ENCODE data around the gene OR2AG2. TPM values are rescaled to one million over a fixed set of nuclear protein-coding genes. Genes with fewer than 3 reads are reported as not detected.

Gene OR2AG2
- polyA plus RNA-seq, 1 donor from 2014 or later = not detected

- TF ChIP-seq EZH2 (IDR thresholded peaks at IDR 0.05; ENCODE audit: borderline replicate concordance, insufficient read depth, low read length, poor library complexity, severe bottlenecking) = no peak
- TF ChIP-seq EP300 (conservative IDR thresholded peaks at IDR 0.05; ENCODE audit: poor library complexity, severe bottlenecking) = no peak
- TF ChIP-seq SMC3 (conservative IDR thresholded peaks at IDR 0.05; ENCODE audit: poor library complexity) = no peak
- TF ChIP-seq POLR2AphosphoS5 (IDR thresholded peaks at IDR 0.05) = no peak
- no peak for TF ChIP-seq CTCF (IDR thresholded peaks at IDR 0.05; ENCODE audit: poor library complexity, severe bottlenecking)
- TF ChIP-seq TAF1 (IDR thresholded peaks at IDR 0.05; ENCODE audit: low read depth) = no peak
- TF ChIP-seq REST (IDR thresholded peaks at IDR 0.05; ENCODE audit: borderline replicate concordance) = no peak
- TF ChIP-seq RAD21 (conservative IDR thresholded peaks at IDR 0.05) = no peak
- no peak for TF ChIP-seq MXI1 (conservative IDR thresholded peaks at IDR 0.05; ENCODE audit: poor library complexity, severe bottlenecking)
- Histone ChIP-seq H3K4me2 (ENCODE audit: low read length) (no peak overlapping the region), H4K20me1 (ENCODE audit: insufficient read depth) (no peaks in the 10 kb centered on the region), H2AFZ (ENCODE audit: low read depth, low read length) (no peak overlapping the region), H3K4me3 (ENCODE audit: low read length) (no peak overlapping the region), H3K27me3 (ENCODE audit: insufficient read depth, low read depth, low read length) (no peaks in the 10 kb centered on the region), H3K9ac (ENCODE audit: low read length) (no peak overlapping the region), H3F3A (ENCODE audit: insufficient read depth, low read length, poor library complexity, severe bottlenecking) (no peaks in the 10 kb centered on the region), H3K27ac (ENCODE audit: low read length) (no peak overlapping the region), H3K9me3 (ENCODE audit: low read length) (no peaks in the 10 kb centered on the region), H3K79me2 (replicated peaks; ENCODE audit: insufficient read depth, low read length) (no peaks in the 10 kb centered on the region), H3K9me2 (ENCODE audit: insufficient read depth, low read length) (no peaks in the 10 kb centered on the region), H3K36me3 (ENCODE audit: insufficient read depth, low read length) (no peaks in the 10 kb centered on the region)
Observed at GRCh38 chr11:6746626-6747025, 25.1 kb downstream of the OR2AG2 start.

- H3K4me3 ChIP-seq (ENCODE audit: low read length) = no peak overlapping the region
- H3K9me3 ChIP-seq (ENCODE audit: low read length) = no peaks in the 10 kb centered on the region
- no peak overlapping the region for H3K9ac ChIP-seq (ENCODE audit: low read length)
- H4K20me1 ChIP-seq (ENCODE audit: insufficient read depth) = no peaks in the 10 kb centered on the region
- H3K79me2 ChIP-seq (replicated peaks; ENCODE audit: insufficient read depth, low read length) = no peaks in the 10 kb centered on the region
- H3K36me3 ChIP-seq (ENCODE audit: insufficient read depth, low read length) = no peaks in the 10 kb centered on the region
- H3K27ac ChIP-seq (ENCODE audit: low read length) = no peak overlapping the region
- H3K27me3 ChIP-seq (ENCODE audit: insufficient read depth, low read depth, low read length) = no peaks in the 10 kb centered on the region
- H3K4me2 ChIP-seq (ENCODE audit: low read length) = no peak overlapping the region
- H3F3A ChIP-seq (ENCODE audit: insufficient read depth, low read length, poor library complexity, severe bottlenecking) = no peaks in the 10 kb centered on the region
- H3K9me2 ChIP-seq (ENCODE audit: insufficient read depth, low read length) = no peaks in the 10 kb centered on the region
- H2AFZ ChIP-seq (ENCODE audit: low read depth, low read length) = no peak overlapping the region
- TF ChIP-seq EP300 (conservative IDR thresholded peaks at IDR 0.05; ENCODE audit: poor library complexity, severe bottlenecking) = no peak
Observed at GRCh38 chr11:6746086-6746618, 25.6 kb downstream of the OR2AG2 start.

Measured in neural cell (in vitro differentiated cells).